SK-N-MC (cell line): ENCODE results near the gene OR6B2.

Experiments
- EZH2 ChIP-seq: fragments of 200-600 bp; sonication (generic); IDR thresholded peaks from one replicate; pipeline ENCODE4 v1.6.1; 2017; ENCODE audit warnings: antibody characterized with exemption
- FOXP2 ChIP-seq: optimal IDR thresholded peaks from 2 replicates; pipeline ENCODE3; 2011; ENCODE audit warnings: mild to moderate bottlenecking, moderate library complexity; ENCODE audit not compliant: insufficient read depth; ENCODE audit errors: extremely low read length, control extremely low read depth
- POLR2AphosphoS5 ChIP-seq: IDR thresholded peaks from 2 replicates; pipeline ENCODE4 v1.6.1; 2012; ENCODE audit warnings: mild to moderate bottlenecking, low read depth, low read length, borderline replicate concordance

GRCh38 chr2:240041363-240041762 lies 11.1 kb upstream of the OR6B2 start:
- no peak for TF ChIP-seq POLR2AphosphoS5
- TF ChIP-seq EZH2, result no peak
- TF ChIP-seq FOXP2, result no peak
